H9 (cell line): ENCODE data around the gene ZNF675. TPM values are rescaled to one million over a fixed set of nuclear protein-coding genes. Genes with fewer than 3 reads are reported as not detected.

Experiments used
- DNase-seq: peaks from one replicate; pipeline ENCODE4 v3.0.0-alpha.2; 2017
- H2AFZ ChIP-seq: one replicate; pipeline ENCODE4 v1.6.1; 2013; ENCODE audit warnings: mild to moderate bottlenecking, low read length, control low read depth, moderate library complexity
- H2AK5ac ChIP-seq: 2 replicates; pipeline ENCODE4 v1.6.1; 2013; ENCODE audit warnings: low read length, control low read depth, mixed read lengths; ENCODE audit not compliant: insufficient read length
- H2BK120ac ChIP-seq: one replicate; pipeline ENCODE4 v1.6.1; 2013; ENCODE audit warnings: low read depth, mild to moderate bottlenecking, low read length, control low read depth, inconsistent platforms; ENCODE audit not compliant: poor library complexity, severe bottlenecking
- H2BK12ac ChIP-seq: 2 replicates; pipeline ENCODE4 v1.6.1; 2013; ENCODE audit warnings: low read length, control low read depth, mixed read lengths, low read depth; ENCODE audit not compliant: insufficient read length
- H2BK15ac ChIP-seq: 2 replicates; pipeline ENCODE4 v1.6.1; 2013; ENCODE audit warnings: low read depth, low read length, control low read depth
- H2BK20ac ChIP-seq: one replicate; pipeline ENCODE4 v1.6.1; 2013; ENCODE audit warnings: low read depth, mild to moderate bottlenecking, low read length, control low read depth, inconsistent platforms; ENCODE audit not compliant: poor library complexity, severe bottlenecking
- H2BK5ac ChIP-seq: 2 replicates; pipeline ENCODE4 v1.6.1; 2013; ENCODE audit warnings: low read length, control low read depth, mixed read lengths; ENCODE audit not compliant: insufficient read length
- H3K14ac ChIP-seq: 2 replicates; pipeline ENCODE4 v1.6.1; 2013; ENCODE audit warnings: low read length, control low read depth; ENCODE audit not compliant: insufficient read depth
- H3K18ac ChIP-seq: 2 replicates; pipeline ENCODE4 v1.6.1; 2013; ENCODE audit warnings: low read depth, mild to moderate bottlenecking, mixed read lengths, low read length, control low read depth; ENCODE audit not compliant: insufficient read length
- H3K23ac ChIP-seq: 2 replicates; pipeline ENCODE4 v1.6.1; 2013; ENCODE audit warnings: low read length, control low read depth, mixed read lengths, low read depth; ENCODE audit not compliant: insufficient read length
- H3K23me2 ChIP-seq: 2 replicates; pipeline ENCODE4 v1.6.1; 2013; ENCODE audit warnings: low read depth, mild to moderate bottlenecking, mixed read lengths, low read length, control low read depth; ENCODE audit not compliant: insufficient read length, poor library complexity, severe bottlenecking
- H3K27ac ChIP-seq: 2 replicates; pipeline ENCODE4 v1.5.1; 2013; ENCODE audit warnings: low read length, control low read depth, mixed read lengths, low read depth; ENCODE audit not compliant: insufficient read length
- H3K27me3 ChIP-seq: 2 replicates; pipeline ENCODE4 v1.6.1; 2013; ENCODE audit warnings: low read length, control low read depth, inconsistent platforms; ENCODE audit not compliant: insufficient read depth
- H3K4ac ChIP-seq: 2 replicates; pipeline ENCODE4 v1.6.1; 2013; ENCODE audit warnings: low read depth, mild to moderate bottlenecking, control low read depth, inconsistent platforms, low read length, moderate library complexity
- H3K4me1 ChIP-seq: 2 replicates; pipeline ENCODE4 v1.6.1; 2013; ENCODE audit warnings: low read length, control low read depth, inconsistent platforms; ENCODE audit not compliant: insufficient read depth
- H3K4me2 ChIP-seq: 2 replicates; pipeline ENCODE4 v1.6.1; 2013; ENCODE audit warnings: low read length, control low read depth, mixed read lengths; ENCODE audit not compliant: insufficient read length, insufficient read depth
- H3K56ac ChIP-seq: 2 replicates; pipeline ENCODE4 v1.6.1; 2013; ENCODE audit warnings: low read depth, mild to moderate bottlenecking, mixed read lengths, low read length, control low read depth; ENCODE audit not compliant: insufficient read length
- H3K79me1 ChIP-seq: 2 replicates; pipeline ENCODE4 v1.6.1; 2013; ENCODE audit warnings: low read depth, mild to moderate bottlenecking, moderate library complexity, low read length, control low read depth, inconsistent platforms; ENCODE audit not compliant: insufficient read depth, poor library complexity, severe bottlenecking
- H3K79me2 ChIP-seq: 2 replicates; pipeline ENCODE4 v1.6.1; 2013; ENCODE audit warnings: low read length, control low read depth, inconsistent platforms; ENCODE audit not compliant: insufficient read depth
- H3K9ac ChIP-seq: 2 replicates; pipeline ENCODE4 v1.6.1; 2013; ENCODE audit warnings: low read length, control low read depth, mixed read lengths; ENCODE audit not compliant: insufficient read length; ENCODE audit errors: extremely low read depth
- H3K9me3 ChIP-seq: one replicate; pipeline ENCODE4 v1.6.1; 2013; ENCODE audit warnings: low read depth, low read length, inconsistent platforms; ENCODE audit not compliant: control insufficient read depth
- H3T11ph ChIP-seq: one replicate; pipeline ENCODE4 v1.6.1; 2013; ENCODE audit warnings: mild to moderate bottlenecking, low read length, control low read depth, inconsistent platforms
- H4K20me1 ChIP-seq: one replicate; pipeline ENCODE4 v1.6.1; 2013; ENCODE audit not compliant: control insufficient read depth, insufficient read length, insufficient read depth
- H4K5ac ChIP-seq: 2 replicates; pipeline ENCODE4 v1.6.1; 2013; ENCODE audit warnings: low read depth, mild to moderate bottlenecking, mixed read lengths, low read length, control low read depth; ENCODE audit not compliant: insufficient read length
- H4K8ac ChIP-seq: replicated peaks from 2 replicates; pipeline ENCODE4 v1.6.1; 2013; ENCODE audit warnings: low read length, control low read depth, mixed read lengths, low read depth; ENCODE audit not compliant: insufficient read length
- H4K91ac ChIP-seq: 2 replicates; pipeline ENCODE4 v1.6.1; 2013; ENCODE audit warnings: low read depth, mild to moderate bottlenecking, moderate library complexity, mixed read lengths, low read length, control low read depth; ENCODE audit not compliant: insufficient read length
- H3K27ac Mint-ChIP-seq, 3 experiments: 2 replicates in 2 of 3; 3 replicates in 1 of 3; pipeline ENCODE4 v1.8.0; 2020 to 2021; ENCODE audit warnings: mixed read lengths in 3 of 3, mild to moderate bottlenecking in 1 of 3, moderate library complexity in 1 of 3
- H3K27me3 Mint-ChIP-seq: 2 replicates; pipeline ENCODE4 v1.8.0; 2021; ENCODE audit warnings: low read depth, mild to moderate bottlenecking, moderate library complexity, mixed read lengths
- H3K36me3 Mint-ChIP-seq, 3 experiments: 2 replicates in 2 of 3; 3 replicates in 1 of 3; pipeline ENCODE4 v1.8.0; 2020 to 2021; ENCODE audit warnings: low read depth in 3 of 3, mixed read lengths in 3 of 3; ENCODE audit not compliant: insufficient read depth in 1 of 3
- H3K4me1 Mint-ChIP-seq, 2 experiments: 2 replicates each; pipeline ENCODE4 v1.8.0; 2020; ENCODE audit warnings: mixed read lengths in 2 of 2
- H3K4me3 Mint-ChIP-seq, 2 experiments: 2 replicates in 1 of 2; 3 replicates in 1 of 2; pipeline ENCODE4 v1.8.0; 2020 to 2021; ENCODE audit warnings: mild to moderate bottlenecking in 2 of 2, mixed read lengths in 2 of 2, moderate library complexity in 1 of 2
- H3K9me3 Mint-ChIP-seq, 2 experiments: 2 replicates in 1 of 2; 3 replicates in 1 of 2; pipeline ENCODE4 v1.8.0; 2020; ENCODE audit warnings: mild to moderate bottlenecking in 2 of 2, mixed read lengths in 2 of 2, moderate library complexity in 1 of 2
- CTCF ChIP-seq: fragments of 200-600 bp; sonication (generic); conservative IDR thresholded peaks from 3 replicates; pipeline ENCODE4 v1.8.0; 2021; ENCODE audit warnings: antibody characterized with exemption, mild to moderate bottlenecking
- WGBS: extraction: QIAGEN DNeasy Blood & Tissue Kit; methylation state at CpG from one replicate; pipeline ENCODE4 v1.1.7; 2013; ENCODE audit warnings: missing lambda C conversion rate, low lambda C conversion rate, mixed read lengths; ENCODE audit not compliant: insufficient read length; ENCODE audit errors: extremely low coverage; 5-methylcytosine and 5-hydroxymethylcytosine counted together
- total RNA-seq: library from RNA; stranded (reverse); gene quantifications from 2 replicates; pipeline ENCODE4 v1.2.1, GENCODE V29; 2021

Gene ZNF675
- total RNA-seq, 1 experiment from 2014 or later: 33.1 TPM

GRCh38 chr19:23718802-23719201, 31.8 kb upstream of the ZNF675 start:
- H2AFZ ChIP-seq: no peak overlapping the region
- Mint-ChIP-seq H3K36me3 (no peaks in the 10 kb centered on the region), H3K4me1 (peaks cover 25 to 29% of the 10 kb centered on the region in 2 experiments), H3K9me3 (no peaks in the 10 kb centered on the region), H3K4me3 (peak overlapping the region; percentile 60 to 77), H3K27me3 (no peaks in the 10 kb centered on the region; the same call in 1 of the 2 replicates), H3K27ac (peak overlapping the region; percentile 26 to 88 (median 40); a peak in 5 of 7 replicates)
- no peak overlapping the region for H2BK15ac ChIP-seq
- H2AK5ac ChIP-seq: no peak overlapping the region
- no peak overlapping the region for H3K56ac ChIP-seq
- peak overlapping the region; percentile 69 for H3K4me2 ChIP-seq
- H3K23ac ChIP-seq: no peak overlapping the region
- H3K23me2 ChIP-seq: peaks cover 2% of the 10 kb centered on the region
- H3K9ac ChIP-seq: no peak overlapping the region
- H4K20me1 ChIP-seq: no peaks in the 10 kb centered on the region
- no peak overlapping the region for H4K5ac ChIP-seq
- no peak overlapping the region for H3K27ac ChIP-seq
- H3T11ph ChIP-seq: no peak overlapping the region
- peak; percentile 41 for DNase-seq
- H3K14ac ChIP-seq: no peak overlapping the region
- no peak overlapping the region for H2BK20ac ChIP-seq
- no CpG with 5 or more reads among the region's 12 CpGs for WGBS
- no peak overlapping the region for H2BK120ac ChIP-seq
- H3K9me3 ChIP-seq: no peaks in the 10 kb centered on the region
- H3K27me3 ChIP-seq: no peaks in the 10 kb centered on the region
- no peak overlapping the region for H2BK12ac ChIP-seq
- H3K4ac ChIP-seq: no peak overlapping the region
- no peaks in the 10 kb centered on the region for H3K79me2 ChIP-seq
- no peaks in the 10 kb centered on the region for H3K79me1 ChIP-seq
- TF ChIP-seq CTCF: no peak
- H2BK5ac ChIP-seq: no peak overlapping the region
- no peak overlapping the region for H3K18ac ChIP-seq
- no peaks in the 10 kb centered on the region for H3K4me1 ChIP-seq
- no peak overlapping the region for H4K91ac ChIP-seq
- no peak overlapping the region for H4K8ac ChIP-seq
